Caco-2 (cell line): ENCODE measurements around the gene PCDHA6. TPM values are rescaled to one million over a fixed set of nuclear protein-coding genes. Genes with fewer than 3 reads are reported as not detected.
"Not testable (repeated sequence)": the region's sequence is repeated elsewhere in the genome, so short reads cannot be mapped to it uniquely, and the experiment has no call there.

Experiments used
- BruUV-seq: library from RNA; stranded (reverse); fragments of 400-500 nt; replicated peaks from 2 replicates; lab custom pipeline; 2021; lab: Mats Ljungman, UMichigan
- CTCF ChIA-PET: fragments of 300-600 bp; sonication (Branson Sonifier 250); formaldehyde crosslinking; loops from one replicate; lab custom pipeline; 2022; ENCODE audit warnings: antibody characterized with exemption; lab: Charles Lee
- POLR2A ChIA-PET: fragments of 300-600 bp; sonication (Branson Sonifier 250); formaldehyde crosslinking; loops from one replicate; lab custom pipeline; 2022; ENCODE audit warnings: antibody characterized with exemption; lab: Charles Lee
- DNase-seq, 2 experiments: peaks; one replicate each; pipeline versions ENCODE4 v3.0.0 to v3.0.0-alpha.2; 2020 to 2022
- H3K27me3 ChIP-seq: replicated peaks from 2 replicates; pipeline ENCODE4 v1.6.0; 2011; ENCODE audit warnings: low read length; ENCODE audit not compliant: control insufficient read depth, insufficient read depth
- H3K36me3 ChIP-seq: 2 replicates; pipeline ENCODE4 v1.5.1; 2011; ENCODE audit warnings: low read length; ENCODE audit not compliant: control insufficient read depth, insufficient read depth
- H3K4me1 ChIP-seq: fragments of 250-450 bp; sonication (Bioruptor Pico); 2 replicates; pipeline ENCODE4 v1.5.1; 2020; ENCODE audit warnings: mild to moderate bottlenecking
- H3K4me3 ChIP-seq: 2 replicates; pipeline ENCODE4 v1.5.1; 2011; ENCODE audit warnings: low read depth, mild to moderate bottlenecking, control low read depth, low read length
- H3K9me3 ChIP-seq: fragments of 250-450 bp; sonication (Bioruptor Pico); 2 replicates; pipeline ENCODE4 v1.5.1; 2020; ENCODE audit warnings: mild to moderate bottlenecking, moderate library complexity
- H3K27ac Mint-ChIP-seq: one replicate; pipeline ENCODE4 v1.8.0; 2022; ENCODE audit warnings: mixed read lengths; ENCODE audit not compliant: unreplicated experiment
- H3K27me3 Mint-ChIP-seq: one replicate; pipeline ENCODE4 v1.8.0; 2022; ENCODE audit warnings: mixed read lengths; ENCODE audit not compliant: insufficient read depth, unreplicated experiment
- H3K36me3 Mint-ChIP-seq: one replicate; pipeline ENCODE4 v1.8.0; 2022; ENCODE audit warnings: mild to moderate bottlenecking, mixed read lengths; ENCODE audit not compliant: insufficient read depth, unreplicated experiment
- H3K4me1 Mint-ChIP-seq: one replicate; pipeline ENCODE4 v1.8.0; 2022; ENCODE audit warnings: low read depth, mixed read lengths; ENCODE audit not compliant: unreplicated experiment
- H3K4me3 Mint-ChIP-seq: one replicate; pipeline ENCODE4 v1.8.0; 2022; ENCODE audit warnings: mild to moderate bottlenecking, moderate library complexity, mixed read lengths; ENCODE audit not compliant: unreplicated experiment
- H3K9me3 Mint-ChIP-seq: one replicate; pipeline ENCODE4 v1.8.0; 2022; ENCODE audit warnings: mixed read lengths; ENCODE audit not compliant: unreplicated experiment
- CTCF ChIP-seq, 2 experiments: fragments of 200-600 bp in 1 of 2; IDR thresholded peaks; 1 replicate in 1 of 2; 2 replicates in 1 of 2; pipeline versions ENCODE4 v1.5.1 to v1.8.0; 2011 to 2022; ENCODE audit warnings: antibody characterized with exemption in 1 of 2, control low read depth in 1 of 2, inconsistent platforms in 1 of 2, low read depth in 1 of 2, low read length in 1 of 2, mild to moderate bottlenecking in 1 of 2, moderate library complexity in 1 of 2; ENCODE audit not compliant: insufficient read depth in 1 of 2, severe bottlenecking in 1 of 2, unreplicated experiment in 1 of 2
- intact Hi-C: fragments of 100-400 bp; cut with micrococcal nuclease; formaldehyde crosslinking; loops from one replicate; pipeline ENCODE4 v1.10.0; 2022; ENCODE audit not compliant: unreplicated experiment
- total RNA-seq: library from RNA; stranded (reverse); gene quantifications from 2 replicates; pipeline ENCODE4 v1.2.3, GENCODE V29; 2022

Gene PCDHA6
- total RNA-seq, 1 experiment from 2014 or later: not detected

GRCh38 chr5:140796718-140797095 lies 31.1 kb upstream of the PCDHA6 start:
- no peak overlapping the region for H3K4me3 Mint-ChIP-seq
- H3K9me3 ChIP-seq: peaks cover 3% of the 10 kb centered on the region; the same call in 1 of the 2 replicates
- ChIA-PET CTCF (no interaction called here), POLR2A (no interaction called here)
- H3K27me3 Mint-ChIP-seq: no peaks in the 10 kb centered on the region
- H3K4me1 Mint-ChIP-seq: no peaks in the 10 kb centered on the region
- TF ChIP-seq CTCF (IDR thresholded peaks at IDR 0.05; ENCODE audit: insufficient read depth in 1 of 2, low read depth in 1 of 2, low read length in 1 of 2, severe bottlenecking in 1 of 2, unreplicated experiment in 1 of 2): no peak
- no peaks in the 10 kb centered on the region for H3K36me3 ChIP-seq
- no TSS peak for BruUV-seq
- no peaks in the 10 kb centered on the region for H3K36me3 Mint-ChIP-seq
- no peaks in the 10 kb centered on the region for H3K4me1 ChIP-seq
- no peak for DNase-seq
- H3K4me3 ChIP-seq: no peak overlapping the region
- H3K27ac Mint-ChIP-seq: no peak overlapping the region
- intact Hi-C loops: no loop called here
- no peaks in the 10 kb centered on the region for H3K27me3 ChIP-seq
- H3K9me3 Mint-ChIP-seq: peaks cover 16% of the 10 kb centered on the region

GRCh38 chr5:140800816-140801493 lies 26.8 kb upstream of the PCDHA6 start, which contains the start of gene PCDHA3:
Gene PCDHA3 (plus strand): TSS chr5:140801057.
- Histone ChIP-seq H3K4me1 (no peaks in the 10 kb centered on the region), H3K4me3 (no peak within 1 kb of the TSS), H3K27me3 (no peaks in the 10 kb centered on the region), H3K9me3 (no peaks in the 10 kb centered on the region; the same call in 1 of the 2 replicates), H3K36me3 (no peaks in the 10 kb centered on the region)
- no peak for DNase-seq
- Mint-ChIP-seq H3K4me3 (no peak within 1 kb of the TSS), H3K9me3 (peaks cover 17% of the 10 kb centered on the region), H3K27ac (no peak within 1 kb of the TSS), H3K4me1 (no peaks in the 10 kb centered on the region), H3K36me3 (no peaks in the 10 kb centered on the region), H3K27me3 (no peaks in the 10 kb centered on the region)
- intact Hi-C loops: no loop called here
- CTCF ChIA-PET: no interaction called here
- POLR2A ChIA-PET: no interaction called here
- no TSS peak for BruUV-seq
- no peak for TF ChIP-seq CTCF (IDR thresholded peaks at IDR 0.05; ENCODE audit: insufficient read depth in 1 of 2, low read depth in 1 of 2, low read length in 1 of 2, severe bottlenecking in 1 of 2, unreplicated experiment in 1 of 2)

GRCh38 chr5:140801494-140801841 lies 26.3 kb upstream of the PCDHA6 start:
- Histone ChIP-seq H3K27me3 (no peaks in the 10 kb centered on the region), H3K4me1 (no peaks in the 10 kb centered on the region), H3K9me3 (no peaks in the 10 kb centered on the region; the same call in 1 of the 2 replicates), H3K4me3 (no peak overlapping the region), H3K36me3 (no peaks in the 10 kb centered on the region)
- CTCF ChIA-PET: no interaction called here
- TF ChIP-seq CTCF (IDR thresholded peaks at IDR 0.05; ENCODE audit: insufficient read depth in 1 of 2, low read depth in 1 of 2, low read length in 1 of 2, severe bottlenecking in 1 of 2, unreplicated experiment in 1 of 2): no peak
- Mint-ChIP-seq H3K4me1 (no peaks in the 10 kb centered on the region), H3K4me3 (no peak overlapping the region), H3K27me3 (no peaks in the 10 kb centered on the region), H3K9me3 (peaks cover 17% of the 10 kb centered on the region), H3K36me3 (no peaks in the 10 kb centered on the region), H3K27ac (no peak overlapping the region)
- BruUV-seq: no TSS peak
- no peak for DNase-seq
- intact Hi-C loops: no loop called here
- POLR2A ChIA-PET: no interaction called here

- H3K27me3 ChIP-seq, CTCF ChIA-PET, H3K9me3 ChIP-seq, H3K36me3 Mint-ChIP-seq, DNase-seq, H3K4me1 Mint-ChIP-seq, H3K4me1 ChIP-seq, H3K27ac Mint-ChIP-seq, H3K4me3 Mint-ChIP-seq, H3K36me3 ChIP-seq, BruUV-seq, POLR2A ChIA-PET, H3K27me3 Mint-ChIP-seq, H3K4me3 ChIP-seq, intact Hi-C loops: not testable (repeated sequence)
- H3K9me3 Mint-ChIP-seq: peaks cover 17% of the 10 kb centered on the region
Observed at GRCh38 chr5:140802381-140802780, 25.4 kb upstream of the PCDHA6 start.
